ENCODE results near the gene RAB8A. TPM values are rescaled to one million over a fixed set of nuclear protein-coding genes. Genes with fewer than 3 reads are reported as not detected.

Gene RAB8A
- total RNA-seq, 1 experiment from 2014 or later = 103 TPM

GRCh38 chr19:16061943-16062342 lies 49.7 kb upstream of the RAB8A start:
- TF ChIP-seq CTCF (conservative IDR thresholded peaks at IDR 0.05) = no peak
- H3K4me3 Mint-ChIP-seq = no peak overlapping the region
- Histone ChIP-seq H3K23me2 (ENCODE audit: insufficient read length, low read depth, low read length, poor library complexity, severe bottlenecking) (no peaks in the 10 kb centered on the region), H3K14ac (ENCODE audit: insufficient read depth, low read length) (no peak overlapping the region; the same call in 1 of the 2 replicates), H2BK5ac (ENCODE audit: insufficient read length, low read length) (no peak overlapping the region), H3K56ac (ENCODE audit: insufficient read length, low read depth, low read length) (no peak overlapping the region), H3K9me3 (ENCODE audit: control insufficient read depth, low read depth, low read length) (no peaks in the 10 kb centered on the region), H2AFZ (ENCODE audit: low read length) (no peak overlapping the region), H3K23ac (ENCODE audit: insufficient read length, low read depth, low read length) (no peak overlapping the region), H2BK15ac (ENCODE audit: low read depth, low read length) (no peak overlapping the region), H3K9ac (ENCODE audit: extremely low read depth, insufficient read length, low read length) (no peak overlapping the region), H3K4me2 (ENCODE audit: insufficient read depth, insufficient read length, low read length) (no peak overlapping the region), H3K18ac (ENCODE audit: insufficient read length, low read depth, low read length) (no peak overlapping the region), H2BK12ac (ENCODE audit: insufficient read length, low read depth, low read length) (no peak overlapping the region), H4K20me1 (ENCODE audit: control insufficient read depth, insufficient read depth, insufficient read length) (no peaks in the 10 kb centered on the region), H3K79me1 (ENCODE audit: insufficient read depth, low read depth, low read length, poor library complexity, severe bottlenecking) (no peaks in the 10 kb centered on the region), H3K4me1 (ENCODE audit: insufficient read depth, low read length) (peaks cover 4% of the 10 kb centered on the region; the same call in 1 of the 2 replicates), H3K27ac (ENCODE audit: insufficient read length, low read depth, low read length) (no peak overlapping the region), H2AK5ac (ENCODE audit: insufficient read length, low read length) (no peak overlapping the region), H4K5ac (ENCODE audit: insufficient read length, low read depth, low read length) (no peak overlapping the region), H3T11ph (ENCODE audit: low read length) (no peak overlapping the region), H3K27me3 (ENCODE audit: insufficient read depth, low read length) (no peaks in the 10 kb centered on the region), H2BK120ac (ENCODE audit: low read depth, low read length, poor library complexity, severe bottlenecking) (no peak overlapping the region), H2BK20ac (ENCODE audit: low read depth, low read length, poor library complexity, severe bottlenecking) (no peak overlapping the region), H4K91ac (ENCODE audit: insufficient read length, low read depth, low read length) (no peak overlapping the region), H4K8ac (replicated peaks; ENCODE audit: insufficient read length, low read depth, low read length) (no peak overlapping the region), H3K79me2 (ENCODE audit: insufficient read depth, low read length) (no peaks in the 10 kb centered on the region), H3K4ac (ENCODE audit: low read depth, low read length) (no peak overlapping the region)
- no peak overlapping the region for H3K27ac Mint-ChIP-seq
- DNase-seq = no peak
- WGBS (ENCODE audit: extremely low coverage, insufficient read length, low lambda C conversion rate) = no CpG with 5 or more reads among the region's 4 CpGs
- no peaks in the 10 kb centered on the region; a peak in 1 of 7 replicates for H3K36me3 Mint-ChIP-seq (ENCODE audit: insufficient read depth in 1 of 3, low read depth in 3 of 3)
- H3K9me3 Mint-ChIP-seq = peaks cover 27 to 28% of the 10 kb centered on the region in 2 experiments
- H3K27me3 Mint-ChIP-seq (ENCODE audit: low read depth) = peaks cover 1% of the 10 kb centered on the region; the same call in 1 of the 2 replicates
- H3K4me1 Mint-ChIP-seq = peaks cover 13 to 17% of the 10 kb centered on the region in 2 experiments

All from H9 (cell line).